DMS153 treated with DMSO at 0.1 percent for 48 hours (cell line): ENCODE measurements around the gene IQCH.
"Not testable (repeated sequence)": the region's sequence is repeated elsewhere in the genome, so short reads cannot be mapped to it uniquely, and the experiment has no call there.

ENCODE experiments used
- DNase-seq: peaks from one replicate; lab custom pipeline; 2025; ENCODE audit not compliant: unreplicated experiment; lab: John Stamatoyannopoulos, UW

The IQCH gene

DNA sequence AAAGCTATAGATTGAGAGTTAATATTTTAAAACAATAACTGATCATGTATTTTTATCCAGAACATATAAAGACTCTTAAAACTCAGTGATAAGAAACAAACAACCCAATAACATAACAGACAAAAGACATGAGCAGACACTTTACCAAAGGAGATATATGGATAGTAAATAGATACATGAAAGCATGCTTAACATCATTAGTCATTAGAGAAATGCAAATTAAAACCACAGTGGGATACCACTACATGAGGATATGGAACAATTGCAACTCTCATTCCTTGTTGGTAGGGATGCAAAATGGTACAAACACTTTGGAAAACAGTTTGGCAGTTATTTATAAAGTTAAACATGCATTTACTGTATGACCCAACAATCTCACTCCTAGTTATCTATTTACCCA lies 95.0 kb downstream of the IQCH start:
- no peak for DNase-seq

DNA sequence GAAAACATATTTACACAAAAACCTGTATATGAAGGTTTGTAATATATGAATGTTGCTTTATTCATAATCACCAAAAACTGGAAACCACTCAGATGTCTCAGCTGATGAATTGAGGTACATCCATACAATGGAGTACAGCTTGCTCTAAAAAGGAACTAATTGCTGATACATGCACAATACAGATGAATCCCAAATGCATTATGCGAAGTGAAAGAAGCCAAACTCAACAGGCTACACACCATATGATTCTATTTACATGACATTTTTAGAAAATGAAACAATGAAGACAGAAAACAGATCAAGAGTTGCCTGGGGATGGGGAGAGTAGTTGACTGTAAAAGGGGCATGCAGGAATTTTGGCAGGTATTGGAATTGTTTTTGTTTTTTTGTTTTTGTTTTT lies 95.5 kb downstream of the IQCH start:
- no peak for DNase-seq

DNA sequence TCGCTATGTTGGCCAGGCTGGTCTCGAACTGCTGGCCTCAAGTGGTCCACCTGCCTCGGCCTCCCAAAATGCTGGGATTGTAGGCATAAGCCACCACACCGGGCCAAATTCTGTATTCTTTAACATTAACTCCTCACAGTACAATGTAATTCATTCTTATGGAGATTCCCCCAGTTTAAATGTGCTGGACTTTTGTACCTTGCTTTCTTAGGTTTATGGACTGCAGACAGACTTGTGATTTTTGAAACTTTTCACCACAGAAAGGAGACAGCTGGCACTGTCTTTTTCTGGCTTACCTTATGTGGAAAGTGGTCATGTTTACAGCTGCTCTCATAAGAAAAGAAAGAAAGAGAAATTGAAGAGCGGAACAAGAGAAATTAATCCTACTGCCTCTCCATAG lies 103.8 kb downstream of the IQCH start:
- DNase-seq, result no peak

DNA sequence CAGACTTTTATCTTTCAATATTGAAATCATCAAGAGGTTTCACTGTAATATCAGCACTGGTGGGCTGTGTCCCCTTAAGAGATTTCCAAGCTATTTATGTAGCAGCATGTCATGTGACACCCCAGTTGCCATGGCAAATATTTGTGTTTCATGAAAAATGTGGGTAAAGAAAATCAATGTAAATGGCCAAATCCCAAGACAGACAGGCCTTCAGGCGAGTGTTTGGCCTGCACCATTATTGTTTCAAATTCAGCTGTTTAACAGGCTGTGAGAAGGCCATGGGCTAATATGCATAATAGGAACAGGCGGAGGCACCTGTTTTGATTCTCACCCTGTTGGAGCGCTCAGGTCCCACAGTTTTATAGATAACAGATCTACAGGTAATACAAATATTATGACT lies 104.2 kb downstream of the IQCH start:
- no peak for DNase-seq

DNA sequence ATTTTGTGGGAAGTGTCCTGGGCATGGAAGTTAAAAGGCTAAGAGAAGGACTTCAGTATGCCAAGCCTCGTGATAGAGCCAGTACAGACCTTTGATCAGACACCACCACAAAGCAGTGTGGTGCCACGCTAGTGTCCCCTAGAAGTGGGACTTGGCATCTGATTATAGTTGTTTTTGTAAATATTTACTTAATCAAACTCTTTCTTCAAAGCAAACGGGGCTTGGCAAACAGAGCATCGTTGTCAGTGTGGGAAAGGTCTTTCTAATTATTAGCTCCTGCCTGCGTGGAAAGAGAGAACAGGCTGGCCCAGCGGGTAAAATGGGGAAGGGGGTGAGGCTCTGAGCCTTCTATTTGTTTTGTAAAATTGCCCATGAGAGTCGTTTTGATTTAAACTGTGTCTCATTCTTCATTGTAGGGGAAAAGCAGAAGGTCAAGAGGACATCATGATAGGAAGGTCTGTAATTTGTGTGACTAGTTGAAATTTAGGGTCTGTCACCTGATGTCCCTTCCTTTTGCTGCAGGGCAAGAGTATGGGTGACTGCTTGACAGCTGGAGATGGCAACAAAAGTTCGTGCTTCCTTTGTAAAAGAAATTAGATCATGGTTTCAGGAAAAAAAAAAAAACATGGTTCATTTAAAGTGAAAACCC lies 105.0 kb downstream of the IQCH start:
- DNase-seq, result no peak

DNA sequence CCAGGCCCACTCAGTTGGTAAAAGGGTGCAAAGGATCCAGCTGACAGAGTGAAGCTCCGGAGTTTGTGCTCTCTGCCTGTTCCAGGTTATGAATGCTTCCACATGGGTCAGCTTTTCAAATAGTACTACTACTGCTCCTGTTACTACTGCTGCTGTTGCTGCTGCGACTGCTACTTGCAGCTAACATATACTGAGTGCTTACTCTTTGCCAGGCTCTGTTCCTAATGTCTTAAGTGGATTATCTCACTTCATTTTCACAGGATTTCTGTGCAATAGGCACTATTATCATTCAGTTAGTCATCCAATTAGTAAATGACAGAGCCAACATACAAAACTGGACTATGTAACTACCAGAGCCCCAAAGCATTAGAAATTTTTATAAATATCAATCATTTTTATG lies 106.5 kb downstream of the IQCH start:
- DNase-seq, result no peak

DNA sequence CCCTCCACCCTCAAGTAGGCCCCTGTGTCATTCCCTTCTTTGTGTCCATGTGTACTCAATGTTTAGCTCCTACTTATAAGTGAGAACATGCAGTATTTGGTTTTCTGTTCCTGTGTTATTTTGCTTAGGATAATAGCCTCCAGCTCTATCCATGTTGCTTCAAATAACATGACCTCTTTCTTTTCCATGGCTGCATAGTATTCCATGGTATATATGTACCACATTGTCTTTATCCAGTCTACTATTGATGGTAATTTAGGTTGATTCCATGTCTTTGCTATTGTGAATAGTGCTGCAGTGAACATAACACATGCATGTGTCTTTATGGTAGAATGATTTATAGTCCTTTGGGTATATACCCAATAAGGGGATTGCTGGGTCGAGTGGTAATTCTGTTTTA lies 109.1 kb downstream of the IQCH start:
- DNase-seq, result not testable (repeated sequence)

DNA sequence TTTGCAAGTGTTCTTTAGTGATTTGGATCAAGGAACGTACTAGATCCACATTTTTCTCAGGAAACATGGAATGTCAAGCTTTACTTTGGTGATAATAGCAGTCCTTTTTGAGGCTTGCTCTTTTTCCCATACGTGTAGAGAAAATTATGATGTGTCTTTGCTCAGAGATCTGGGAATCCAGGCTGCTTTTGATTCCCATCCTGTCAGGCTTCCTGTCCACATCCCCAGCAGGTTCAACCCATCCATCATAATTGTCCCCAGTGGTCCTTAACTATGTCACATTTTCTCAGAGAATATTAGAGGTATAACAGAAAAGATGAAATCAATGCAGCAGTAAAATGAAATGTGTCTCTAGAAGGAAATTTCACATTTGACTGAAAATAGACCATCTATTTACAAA lies 111.4 kb downstream of the IQCH start:
- no peak for DNase-seq

DNA sequence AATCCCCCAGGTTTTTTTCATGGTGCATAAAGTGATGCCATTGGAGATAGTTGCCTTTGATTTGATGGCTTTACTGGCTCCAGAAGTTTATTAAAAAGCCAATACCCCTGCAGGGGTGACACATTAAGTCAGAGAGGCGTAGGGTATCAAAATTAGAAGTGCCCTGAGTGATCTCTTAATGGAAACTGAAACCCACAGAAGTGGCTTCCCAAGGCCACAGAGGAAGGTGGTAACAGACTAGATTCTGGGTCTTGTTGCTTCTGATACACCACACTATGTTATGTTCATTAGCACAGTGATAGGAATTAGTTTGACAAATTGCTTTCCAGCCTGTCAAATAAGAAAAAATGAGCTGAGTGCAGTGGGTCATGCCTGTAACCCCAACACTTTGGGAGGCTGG lies 112.3 kb downstream of the IQCH start:
- no peak for DNase-seq

DNA sequence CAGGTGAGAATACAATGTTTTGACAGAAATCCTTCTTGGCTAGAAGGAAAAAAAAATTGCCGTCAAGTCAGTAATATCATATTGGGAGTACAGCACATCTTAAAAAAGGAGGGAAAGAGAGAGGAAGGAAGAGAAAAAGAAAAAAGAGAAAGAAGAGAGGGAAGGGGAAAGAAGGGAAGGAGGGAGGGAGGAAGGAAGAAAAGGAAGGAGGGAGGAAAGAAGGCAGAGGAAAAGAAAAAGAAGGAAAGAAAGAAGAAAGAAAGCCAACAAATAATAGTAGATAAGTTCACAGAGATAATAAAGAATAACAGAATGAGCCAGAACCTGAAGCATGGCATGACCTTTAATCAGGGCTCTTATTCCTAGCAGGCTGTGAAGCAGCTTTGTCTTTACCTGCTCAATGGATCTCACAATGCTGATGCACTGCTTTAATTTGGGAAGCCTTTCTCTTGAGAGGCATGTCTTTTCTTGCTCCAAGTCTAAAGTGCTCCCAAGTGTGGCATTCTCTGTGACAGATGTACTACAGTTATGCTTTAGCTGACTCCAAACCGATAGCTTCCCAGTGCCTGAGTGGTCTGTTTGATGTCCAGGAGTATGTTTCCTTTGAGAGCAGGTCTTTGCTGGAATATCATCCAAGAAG lies 114.9 kb downstream of the IQCH start:
- DNase-seq, result no peak

DNA sequence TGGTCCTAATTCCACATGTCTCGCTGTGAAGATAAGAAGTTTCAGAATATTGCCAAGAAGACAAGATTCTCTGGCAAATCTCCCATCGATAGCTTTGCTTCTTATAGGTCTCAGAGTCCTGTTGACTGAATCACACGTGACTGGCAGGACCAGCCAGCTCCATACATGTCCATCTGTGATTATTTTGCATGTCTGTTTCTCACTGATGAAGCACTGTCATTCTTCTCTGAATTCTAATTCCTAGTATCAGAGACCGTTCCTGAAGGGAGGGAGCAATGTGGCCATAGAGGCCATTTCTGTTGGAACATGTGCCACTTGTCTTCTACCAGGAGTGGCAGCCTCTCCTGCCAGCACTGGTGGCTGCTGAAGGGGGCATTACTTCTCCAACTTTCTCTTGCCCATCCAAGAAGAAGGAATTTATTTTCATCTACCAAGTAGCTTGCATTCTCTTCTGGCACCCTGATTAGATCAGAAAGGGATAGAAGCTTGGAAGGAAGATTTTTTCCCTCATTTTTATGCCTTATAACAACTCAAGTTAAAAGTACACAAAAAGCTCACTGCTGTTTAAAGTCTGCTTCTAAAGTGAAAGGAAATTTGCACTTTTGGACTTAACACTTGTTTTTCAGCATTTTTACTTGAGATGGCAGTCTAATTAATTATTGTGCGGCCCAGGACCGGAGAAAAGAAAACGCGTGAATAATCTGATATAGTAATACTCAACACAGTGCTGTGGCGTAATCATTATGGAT lies 115.8 kb downstream of the IQCH start:
- no peak for DNase-seq

DNA sequence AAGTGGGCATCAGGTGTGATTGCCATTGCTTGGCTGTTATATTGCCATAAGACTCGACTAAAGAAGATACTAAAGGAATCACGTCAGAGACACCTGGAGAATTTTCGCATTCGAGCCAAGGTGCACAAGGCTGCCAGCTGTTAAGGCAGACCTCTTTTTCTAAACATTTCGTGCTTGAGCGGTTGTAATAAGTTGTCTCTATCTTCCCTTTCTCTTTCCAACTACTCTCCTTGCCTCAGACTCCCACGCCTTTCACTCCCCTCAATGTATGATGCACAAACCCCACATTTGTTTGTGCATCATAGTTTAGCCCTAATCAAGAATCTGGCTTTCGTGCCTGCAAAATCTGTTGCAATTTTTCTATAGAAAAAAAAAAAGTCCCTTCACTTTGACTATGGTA lies 118.0 kb downstream of the IQCH start:
- DNase-seq, result no peak

DNA sequence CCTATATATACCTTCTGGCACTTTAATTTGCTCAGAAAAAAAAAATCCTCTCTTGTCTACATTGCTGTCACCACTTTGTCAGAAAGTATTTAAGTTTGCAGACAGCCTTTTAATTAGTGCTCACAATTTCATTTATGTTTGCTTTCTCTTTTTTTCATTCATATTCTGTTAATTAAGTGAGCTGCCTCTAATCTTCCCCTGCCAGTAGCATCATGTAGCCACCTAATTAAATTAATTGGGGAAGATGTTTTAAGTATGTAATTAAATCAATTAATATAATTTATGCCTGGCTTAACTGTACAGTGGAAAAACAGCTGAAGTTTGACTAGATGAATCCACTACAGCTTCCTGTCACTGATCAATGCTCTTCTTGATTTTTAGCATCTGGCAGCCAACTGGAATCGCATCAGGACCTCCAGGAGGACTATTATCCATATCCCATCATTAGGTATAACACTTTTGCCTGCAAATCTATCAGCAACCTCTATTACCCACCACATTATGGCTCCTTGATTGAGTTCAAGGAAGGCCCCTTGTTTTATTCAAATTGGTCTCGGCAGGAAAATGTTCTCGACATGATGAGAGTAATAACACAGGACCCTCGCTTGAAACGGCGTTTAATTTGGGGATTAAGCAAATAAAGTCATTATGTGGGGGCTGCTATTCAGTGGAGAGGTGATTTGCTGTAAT lies 118.5 kb downstream of the IQCH start:
- DNase-seq, result no peak

DNA sequence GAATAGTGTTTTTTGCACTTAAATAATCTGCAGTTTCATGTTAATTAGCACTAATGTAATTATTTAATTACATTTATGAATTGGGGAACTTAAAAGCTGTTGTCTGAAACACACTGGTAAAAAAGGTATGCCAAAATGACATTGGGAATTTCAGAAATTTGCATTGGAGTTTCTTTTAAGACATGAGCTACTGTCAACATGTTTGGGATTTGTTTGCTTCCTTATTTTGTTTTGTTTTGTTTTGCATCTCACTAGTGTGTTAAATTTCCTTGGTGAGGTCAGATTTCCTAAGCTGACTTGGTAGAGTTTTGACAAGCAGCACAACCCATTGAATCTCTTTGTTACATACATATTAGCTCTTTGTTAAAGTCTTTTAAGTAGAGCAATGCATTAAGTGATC lies 119.4 kb downstream of the IQCH start:
- DNase-seq, result no peak

DNA sequence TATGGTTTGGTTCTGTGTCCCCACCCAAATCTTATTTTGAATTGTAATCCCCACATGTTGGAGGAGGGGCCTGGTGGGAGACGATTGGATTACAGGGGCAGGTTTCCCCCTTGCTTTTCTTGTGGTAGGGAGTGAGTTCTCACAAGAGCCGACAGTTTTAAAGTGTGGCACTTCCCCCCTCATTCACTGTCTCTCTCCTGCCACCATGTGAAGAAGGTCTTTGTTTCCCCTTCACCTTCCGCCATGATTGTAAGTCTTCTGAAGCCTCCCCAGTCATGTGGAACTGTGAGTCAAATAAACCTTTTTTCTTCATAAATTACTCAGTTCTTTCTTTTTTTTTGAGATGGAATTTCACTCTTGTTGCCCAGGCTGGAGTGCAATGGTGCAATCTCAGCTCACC lies 124.9 kb downstream of the IQCH start:
- DNase-seq, result no peak

DNA sequence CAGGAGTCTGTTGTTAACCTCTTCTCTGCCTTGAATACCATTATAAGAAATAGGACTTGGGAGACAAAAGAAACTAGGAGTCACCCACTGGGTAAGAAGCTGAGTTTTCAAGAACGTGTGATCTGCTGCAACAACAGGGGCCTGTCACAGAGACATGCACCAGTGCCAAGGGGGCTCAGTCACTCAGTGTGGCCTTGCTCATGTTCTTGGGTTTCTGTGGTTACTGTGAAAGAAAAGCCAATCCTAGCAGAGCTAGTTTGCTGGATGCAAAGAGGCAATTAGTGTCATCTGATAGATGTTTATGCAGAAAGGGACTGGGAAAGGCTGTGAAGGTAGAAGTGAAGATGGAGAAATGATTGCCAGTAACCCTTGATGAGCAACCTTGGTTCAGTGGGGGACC lies 126.3 kb downstream of the IQCH start:
- DNase-seq, result no peak

DNA sequence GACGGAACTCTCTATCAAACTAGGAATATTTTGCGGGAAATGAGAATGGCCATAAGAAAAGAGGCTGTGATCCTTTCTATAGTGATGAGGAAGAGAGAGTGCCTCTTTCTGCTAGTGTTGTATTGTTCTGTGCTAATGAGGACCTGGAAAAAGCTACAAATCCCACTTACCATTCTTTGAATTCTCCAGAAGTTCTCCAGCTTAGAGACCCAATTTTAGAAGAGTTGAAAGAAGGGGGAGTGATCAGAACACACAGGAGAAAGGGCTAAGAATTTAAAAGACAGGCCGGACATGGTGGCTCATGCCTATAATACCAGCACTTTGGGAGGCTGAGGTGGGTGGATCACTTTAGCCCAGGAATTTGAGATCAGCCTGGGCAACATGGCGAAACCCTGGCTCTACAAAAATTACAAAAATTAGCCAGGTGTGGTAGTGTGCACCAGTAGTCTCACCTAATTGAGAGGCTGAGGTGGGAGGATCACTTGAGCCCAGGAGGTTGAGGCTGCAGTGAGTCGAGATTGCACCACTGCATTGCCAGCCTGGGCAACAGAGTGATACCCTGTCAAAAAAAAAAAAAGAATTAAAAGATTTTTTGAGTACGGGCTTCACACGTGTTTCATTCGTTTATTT lies 126.9 kb downstream of the IQCH start:
- DNase-seq, result no peak

DNA sequence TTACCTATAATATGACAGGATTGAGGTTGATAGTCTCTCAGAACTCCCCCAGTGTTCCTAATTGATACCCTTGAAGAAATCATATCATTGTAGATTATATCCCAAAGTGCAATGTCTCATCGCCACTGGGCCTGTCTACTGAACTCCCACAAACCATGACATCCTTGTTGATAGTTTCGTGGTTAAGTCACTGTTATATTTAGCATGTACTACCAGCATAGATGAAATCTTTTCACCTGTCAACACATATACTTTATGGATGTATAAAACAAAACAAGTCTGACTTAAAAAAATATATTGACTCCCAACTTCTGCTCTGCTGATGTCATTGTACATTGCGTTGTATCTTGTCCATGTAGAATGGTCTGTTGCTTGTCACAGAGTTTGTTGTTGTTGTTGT lies 128.1 kb downstream of the IQCH start:
- no peak for DNase-seq

DNA sequence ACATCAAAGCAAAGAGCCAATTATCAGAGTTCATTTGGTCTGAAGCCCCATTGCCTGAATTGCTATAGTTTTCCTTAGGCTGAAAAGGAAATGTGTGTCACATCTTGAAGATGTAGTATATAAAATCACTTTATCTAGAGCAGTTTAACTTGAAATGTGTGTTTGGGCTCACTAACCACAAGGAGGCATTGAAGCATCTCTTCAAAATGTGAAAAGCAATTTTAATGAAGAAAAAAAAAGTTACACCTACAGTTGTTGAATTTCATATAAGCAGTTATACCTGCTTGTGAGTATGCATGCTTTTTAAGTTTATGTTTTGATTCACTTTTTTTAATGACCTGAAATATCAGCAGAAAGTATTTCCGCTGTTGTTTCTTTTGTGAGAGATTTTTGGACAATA lies 129.3 kb downstream of the IQCH start:
- DNase-seq, result no peak

DNA sequence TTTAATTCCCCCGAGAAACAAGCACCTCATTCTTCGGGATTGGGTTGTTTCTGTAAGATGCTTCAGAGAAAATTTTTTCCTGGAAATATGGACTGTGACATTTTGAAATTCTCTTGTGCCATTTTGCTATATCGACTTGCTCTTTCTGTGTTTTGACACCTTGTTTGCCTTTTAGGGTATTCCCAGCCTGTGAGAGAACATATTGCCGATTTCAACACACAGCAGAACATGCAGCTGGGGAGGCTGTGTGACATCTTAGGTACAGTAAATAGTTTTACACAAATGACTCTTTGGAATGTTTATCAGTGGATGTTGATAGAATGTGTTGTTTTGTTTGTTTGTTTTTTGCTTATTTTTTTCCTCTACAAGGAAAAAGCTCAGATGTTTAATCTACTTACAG lies 130.2 kb downstream of the IQCH start:
- DNase-seq, result no peak

DNA sequence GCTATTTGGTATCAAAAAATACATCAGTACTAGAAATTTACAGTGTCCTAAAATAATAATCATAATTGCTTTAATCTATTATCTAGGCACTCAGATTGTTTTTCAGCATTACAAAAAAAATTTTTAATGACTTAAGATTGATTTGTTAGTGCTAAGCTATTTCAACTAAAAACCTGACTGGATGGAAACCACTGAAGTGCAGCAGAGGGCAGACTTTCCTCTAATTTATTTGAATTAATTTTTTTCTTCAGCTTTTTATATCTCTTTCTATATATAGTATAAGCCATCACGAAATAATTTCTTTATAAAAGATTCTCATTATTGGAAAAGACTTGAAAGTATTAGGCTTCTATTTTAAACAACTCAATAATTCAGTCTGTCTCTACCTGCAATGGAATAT lies 131.4 kb downstream of the IQCH start:
- no peak for DNase-seq

DNA sequence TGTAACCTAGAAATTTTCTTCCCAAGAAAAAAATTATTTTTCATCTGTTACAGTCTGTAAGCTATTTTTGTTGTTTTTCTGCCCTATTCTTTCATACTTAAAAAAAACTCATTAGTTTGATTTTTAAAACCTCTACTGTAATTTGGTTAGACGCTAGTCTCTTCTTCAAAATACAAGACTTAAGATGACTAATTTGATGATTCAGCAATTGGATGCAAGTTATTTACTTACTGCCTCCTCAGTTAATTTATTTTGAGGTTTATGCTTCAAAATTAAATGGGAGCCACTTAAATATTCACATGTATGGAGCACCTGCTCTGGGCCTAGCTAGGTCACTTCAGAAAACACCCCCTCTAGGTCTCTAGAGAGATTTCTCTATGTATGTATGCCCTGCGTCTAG lies 132.4 kb downstream of the IQCH start:
- DNase-seq, result no peak
